ENCODE data around the gene MAPK1.

GRCh38 chr22:21832291-21833290, 34.9 kb downstream of the MAPK1 start:
- no peak for TF ChIP-seq CTCF (IDR thresholded peaks at IDR 0.05)
- TF ChIP-seq POLR2A (IDR thresholded peaks at IDR 0.05) = no peak
